ENCODE results near the gene PCK1.

PCK1 gene

DNA sequence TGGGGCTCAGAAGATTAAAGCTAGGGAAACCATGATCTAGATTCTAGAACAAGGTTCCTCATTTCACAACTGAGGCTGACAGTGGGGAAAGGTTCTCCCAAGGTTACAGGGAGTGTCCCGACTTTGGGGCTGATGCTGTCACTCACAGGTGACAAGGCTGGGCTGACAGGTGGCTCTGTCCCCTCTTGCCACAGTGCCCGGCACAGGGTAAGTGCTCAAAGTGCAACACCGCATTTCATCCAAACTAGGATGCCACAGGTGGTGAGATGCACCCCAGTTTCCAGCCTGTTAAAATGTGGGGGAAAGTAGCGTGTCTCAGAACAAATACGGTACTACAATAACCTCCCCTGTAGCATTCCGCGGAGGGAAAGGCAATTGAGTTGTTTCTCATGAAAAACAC lies 51.5 kb downstream of the PCK1 start:
- H3K27ac ChIP-seq: no peak overlapping the region
- no peak for TF ChIP-seq ZFX (IDR thresholded peaks at IDR 0.05)
- TF ChIP-seq, protein P1, sequence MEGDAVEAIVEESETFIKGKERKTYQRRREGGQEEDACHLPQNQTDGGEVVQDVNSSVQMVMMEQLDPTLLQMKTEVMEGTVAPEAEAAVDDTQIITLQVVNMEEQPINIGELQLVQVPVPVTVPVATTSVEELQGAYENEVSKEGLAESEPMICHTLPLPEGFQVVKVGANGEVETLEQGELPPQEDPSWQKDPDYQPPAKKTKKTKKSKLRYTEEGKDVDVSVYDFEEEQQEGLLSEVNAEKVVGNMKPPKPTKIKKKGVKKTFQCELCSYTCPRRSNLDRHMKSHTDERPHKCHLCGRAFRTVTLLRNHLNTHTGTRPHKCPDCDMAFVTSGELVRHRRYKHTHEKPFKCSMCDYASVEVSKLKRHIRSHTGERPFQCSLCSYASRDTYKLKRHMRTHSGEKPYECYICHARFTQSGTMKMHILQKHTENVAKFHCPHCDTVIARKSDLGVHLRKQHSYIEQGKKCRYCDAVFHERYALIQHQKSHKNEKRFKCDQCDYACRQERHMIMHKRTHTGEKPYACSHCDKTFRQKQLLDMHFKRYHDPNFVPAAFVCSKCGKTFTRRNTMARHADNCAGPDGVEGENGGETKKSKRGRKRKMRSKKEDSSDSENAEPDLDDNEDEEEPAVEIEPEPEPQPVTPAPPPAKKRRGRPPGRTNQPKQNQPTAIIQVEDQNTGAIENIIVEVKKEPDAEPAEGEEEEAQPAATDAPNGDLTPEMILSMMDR (conservative IDR thresholded peaks at IDR 0.05): no peak

DNA sequence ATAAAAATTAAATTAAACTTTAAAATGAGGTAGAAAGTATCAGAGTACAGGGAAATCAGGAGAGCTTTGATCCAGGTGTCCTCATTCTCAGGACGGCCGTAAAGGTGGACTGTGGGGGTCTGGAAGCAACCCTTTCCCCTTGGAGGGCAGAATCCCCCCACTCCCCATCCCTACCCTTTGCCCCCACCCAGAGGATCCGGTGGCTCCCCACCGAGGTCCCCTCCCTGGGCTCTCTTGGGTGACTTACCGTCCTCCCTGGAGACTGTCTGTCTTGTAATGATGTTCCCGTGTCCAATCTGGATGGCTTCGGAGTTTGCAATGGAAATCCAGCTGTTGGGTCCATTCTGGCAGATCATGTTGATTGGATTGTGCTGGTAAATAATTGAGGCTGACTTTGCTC lies 52.0 kb downstream of the PCK1 start:
- no peak overlapping the region for H3K27ac ChIP-seq
- TF ChIP-seq, protein P1 (conservative IDR thresholded peaks at IDR 0.05): no peak
- no peak for TF ChIP-seq ZFX (IDR thresholded peaks at IDR 0.05)

DNA sequence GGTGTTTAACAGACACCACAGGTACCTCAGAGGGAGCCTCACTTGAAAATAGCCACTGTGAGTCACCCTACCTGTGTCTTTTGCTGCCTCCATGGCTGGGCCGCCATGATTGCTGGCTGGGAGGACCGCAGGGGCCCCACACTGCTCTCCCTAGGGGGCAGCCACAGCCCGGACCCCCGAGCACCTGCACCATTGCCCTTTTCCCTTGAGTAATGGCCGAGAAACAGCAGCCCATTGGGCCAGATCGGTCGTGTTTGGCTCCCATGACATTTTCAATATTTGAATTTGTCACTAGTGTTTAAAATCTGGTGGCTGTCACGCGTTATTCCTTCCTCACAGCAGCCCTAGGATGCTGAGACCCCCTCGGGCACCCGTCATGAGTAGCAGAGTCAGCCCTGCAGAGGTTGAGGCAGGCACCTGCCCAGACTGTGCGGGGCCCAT lies 52.6 kb downstream of the PCK1 start:
- H3K27ac ChIP-seq: no peak overlapping the region
- TF ChIP-seq, protein P1 (conservative IDR thresholded peaks at IDR 0.05): no peak
- no peak for TF ChIP-seq ZFX (IDR thresholded peaks at IDR 0.05)

DNA sequence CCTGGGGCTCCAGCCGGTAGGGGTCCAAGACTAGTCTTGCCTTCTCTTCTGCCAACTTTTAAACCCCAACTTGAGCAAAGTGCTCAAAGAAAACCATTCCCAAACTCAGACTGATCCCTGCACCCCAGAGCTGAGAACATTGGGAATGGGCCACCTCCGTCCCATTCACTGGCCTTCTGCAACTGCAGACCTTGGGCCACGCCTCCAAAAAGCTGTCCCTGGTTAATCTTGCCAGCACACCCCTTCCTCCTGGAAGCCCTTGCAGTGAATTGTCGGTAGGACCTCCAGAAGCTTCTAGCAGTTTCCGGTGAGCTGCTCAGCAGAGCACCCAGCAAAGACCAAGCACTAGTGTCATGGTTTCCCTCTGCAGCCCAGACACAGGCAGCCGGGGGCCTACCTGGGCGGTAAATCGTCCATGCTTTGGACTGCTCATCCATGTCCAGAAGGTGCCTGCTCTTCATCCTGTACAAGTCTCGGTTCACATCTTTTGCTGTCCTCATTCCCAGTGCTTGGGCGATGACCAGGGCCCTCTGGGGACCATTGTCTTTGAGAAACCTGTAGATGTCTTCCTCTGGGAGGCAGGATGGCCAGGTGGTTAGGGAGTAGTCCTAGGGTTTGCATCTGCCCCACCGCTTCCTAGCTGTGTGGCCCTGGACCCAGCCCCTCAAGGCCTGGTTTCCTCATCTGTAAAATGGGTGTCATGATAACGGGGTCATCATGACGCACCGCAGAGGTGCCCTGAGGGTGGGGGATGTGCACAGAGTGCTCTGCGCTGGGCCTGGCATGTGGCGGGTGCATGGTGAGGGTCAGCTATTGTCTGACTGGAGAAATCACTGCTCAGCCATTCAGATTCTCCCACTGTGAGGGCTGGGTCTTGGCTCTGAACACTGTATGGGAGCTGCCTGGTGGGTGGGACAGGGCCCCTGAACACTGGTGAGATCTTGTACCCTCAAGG lies 53.9 kb downstream of the PCK1 start:
- no peak overlapping the region for H3K27ac ChIP-seq
- TF ChIP-seq ZFX (IDR thresholded peaks at IDR 0.05): no peak
- TF ChIP-seq, protein P1 (conservative IDR thresholded peaks at IDR 0.05): no peak

DNA sequence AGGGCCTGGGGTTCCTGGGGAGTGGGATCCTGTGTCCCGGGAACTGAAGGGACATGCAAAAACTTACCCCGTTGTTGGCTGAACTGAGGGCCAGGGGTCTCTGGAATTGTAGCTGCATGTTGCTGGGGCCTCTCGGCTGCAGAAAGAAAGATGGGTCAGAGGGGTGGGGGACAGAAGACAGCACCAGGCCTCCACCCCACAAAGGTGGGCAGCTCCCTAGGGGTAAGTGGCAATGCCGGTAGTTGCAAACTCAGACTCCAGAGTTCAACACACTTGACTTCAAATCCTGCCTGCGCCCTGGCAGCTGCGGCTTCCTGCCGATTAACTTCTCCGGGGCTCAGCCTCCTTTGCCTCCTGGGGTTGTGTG lies 54.5 kb downstream of the PCK1 start:
- no peak overlapping the region for H3K27ac ChIP-seq
- TF ChIP-seq, protein P1 (conservative IDR thresholded peaks at IDR 0.05): no peak
- no peak for TF ChIP-seq ZFX (IDR thresholded peaks at IDR 0.05)

DNA sequence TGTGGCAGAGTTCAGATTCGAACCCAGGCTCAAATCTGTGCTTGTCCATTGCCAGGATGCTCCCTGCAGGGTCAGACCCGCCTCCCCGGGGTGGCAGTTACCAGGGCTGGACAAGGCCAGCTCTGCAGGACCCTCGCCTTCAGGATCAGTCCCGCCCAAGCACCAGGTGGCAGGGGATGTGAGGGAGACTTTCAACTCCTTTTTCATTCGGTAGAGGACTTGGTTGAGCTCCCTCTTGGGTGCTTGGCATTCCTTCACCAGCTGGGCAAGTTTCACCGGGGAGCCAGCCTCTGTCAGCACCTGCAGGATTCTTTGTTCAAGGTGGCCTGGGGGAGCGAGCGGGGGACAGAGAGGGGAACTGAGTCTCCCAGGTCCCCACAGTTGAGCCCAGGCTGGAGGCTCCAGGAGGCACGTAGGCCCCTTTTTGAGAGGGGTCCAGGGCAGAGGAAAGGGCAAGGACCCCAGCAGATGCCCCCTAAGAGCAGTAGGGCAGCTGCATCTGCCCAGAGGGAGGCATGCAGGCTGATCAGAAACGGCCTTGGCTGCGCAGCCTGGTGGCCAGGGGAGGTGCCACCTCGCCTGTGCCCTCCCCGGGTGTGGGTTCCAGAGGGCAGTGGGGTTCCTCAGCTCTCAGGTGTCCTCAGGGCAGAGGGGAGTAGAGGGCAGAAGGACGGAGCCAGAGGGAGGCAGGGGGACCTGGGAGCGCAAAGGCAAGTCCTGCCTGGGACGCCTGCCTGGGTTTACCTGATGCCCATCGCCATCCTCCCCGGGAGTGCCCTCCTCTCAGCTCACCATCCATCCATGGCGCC lies 55.4 kb downstream of the PCK1 start:
- no peak for TF ChIP-seq ZFX (IDR thresholded peaks at IDR 0.05)
- TF ChIP-seq, protein P1 (conservative IDR thresholded peaks at IDR 0.05): no peak
- H3K27ac ChIP-seq: no peak overlapping the region
